A549 (cell line): ENCODE results near the gene UNKL. TPM values are rescaled to one million over a fixed set of nuclear protein-coding genes. Genes with fewer than 3 reads are reported as not detected.

ENCODE experiments used
- ATAC-seq, 2 experiments: fragments of 200-7000 bp in 1 of 2; fragments of >200 bp in 1 of 2; cut with Nextera tagmentation in 1 of 2; cut with Tn5 transposase in 1 of 2; 3 replicates each; pipeline versions ENCODE4 v1.8.0 to v1.9.1; 2018 to 2020; ENCODE audit warnings: mild to moderate bottlenecking in 1 of 2, moderate library complexity in 1 of 2
- CTCF ChIA-PET: fragments of 300-600 bp; sonication (Branson Sonifier 250); formaldehyde crosslinking; extraction: SDS; loops from one replicate; lab custom pipeline; 2021; ENCODE audit warnings: antibody characterized with exemption, inconsistent platforms; lab: Yijun Ruan, JAX
- POLR2A ChIA-PET: fragments of 350-600 bp; formaldehyde crosslinking; extraction: SDS; loops from one replicate; lab custom pipeline; 2021; ENCODE audit warnings: antibody characterized with exemption, inconsistent platforms; lab: Yijun Ruan, JAX
- DNase-seq, 2 experiments: peaks; one replicate each; pipeline versions ENCODE4 v3.0.0 to v3.0.0-alpha.2; 2011 to 2016; ENCODE audit warnings: low read depth in 1 of 2, low spot score in 1 of 2
- FAIRE-seq: peaks from 2 replicates; lab custom pipeline; 2011; peaks lifted over from hg19 to GRCh38; lab: Jason Lieb, UNC
- H3K27ac ChIP-seq, 2 experiments: fragments of >200 bp; sonication (Bioruptor Twin); formaldehyde crosslinking; 3 replicates each; pipeline ENCODE4 v1.5.1; 2016 to 2017
- H3K4me1 ChIP-seq: fragments of >200 bp; sonication (Bioruptor Twin); formaldehyde crosslinking; 3 replicates; pipeline ENCODE4 v1.6.1; 2016
- H3K4me2 ChIP-seq: fragments of >200 bp; sonication (Bioruptor Twin); formaldehyde crosslinking; 3 replicates; pipeline ENCODE4 v1.6.1; 2016
- H3K4me3 ChIP-seq: fragments of >200 bp; sonication (Bioruptor Twin); formaldehyde crosslinking; 3 replicates; pipeline ENCODE4 v1.5.1; 2016
- H3K9me3 ChIP-seq: fragments of >200 bp; sonication (Bioruptor Twin); formaldehyde crosslinking; 3 replicates; pipeline ENCODE4 v1.6.1; 2016
- ATOH8 ChIP-seq: fragments of 250-450 bp; sonication (Bioruptor Pico); IDR thresholded peaks from 2 replicates; pipeline ENCODE4 v1.5.0; 2020; ENCODE audit warnings: low read depth, mild to moderate bottlenecking, moderate library complexity
- BHLHE40 ChIP-seq: IDR thresholded peaks from 2 replicates; pipeline ENCODE4 v1.6.1; 2012; ENCODE audit warnings: low read depth, low read length, inconsistent platforms
- CBX8 ChIP-seq: fragments of 200-600 bp; sonication (generic); IDR thresholded peaks from 2 replicates; pipeline ENCODE4 v1.6.1; 2016
- CEBPB ChIP-seq, 2 experiments: fragments of >200 bp in 1 of 2; sonication (Bioruptor Twin) in 1 of 2; formaldehyde crosslinking in 1 of 2; IDR thresholded peaks; 2 replicates each; pipeline ENCODE4 v1.6.1; 2012 to 2016
- CHD4 ChIP-seq: fragments of 200-600 bp; sonication (generic); IDR thresholded peaks from 2 replicates; pipeline ENCODE4 v1.6.1; 2016; ENCODE audit warnings: antibody characterized with exemption, mild to moderate bottlenecking, borderline replicate concordance
- E2F6 ChIP-seq: IDR thresholded peaks from 2 replicates; pipeline ENCODE4 v1.6.1; 2012; ENCODE audit warnings: low read depth, borderline replicate concordance
- EHMT2 ChIP-seq: fragments of 200-600 bp; sonication (generic); IDR thresholded peaks from 2 replicates; pipeline ENCODE4 v1.6.1; 2016; ENCODE audit warnings: antibody characterized with exemption, low read depth, mild to moderate bottlenecking, moderate library complexity
- EP300 ChIP-seq, 2 experiments: fragments of >200 bp; sonication (Bioruptor Twin); formaldehyde crosslinking; IDR thresholded peaks; 2 replicates in 1 of 2; 3 replicates in 1 of 2; pipeline ENCODE4 v1.6.1; 2016 to 2017
- ESRRA ChIP-seq: fragments of 150-350 bp; IDR thresholded peaks from 2 replicates; pipeline ENCODE4 v1.6.1; 2014; ENCODE audit warnings: mild to moderate bottlenecking, low read length, borderline replicate concordance
- FOSB ChIP-seq: fragments of 250-450 bp; sonication (Bioruptor Pico); IDR thresholded peaks from 2 replicates; pipeline ENCODE4 v1.5.0; 2020; ENCODE audit warnings: mild to moderate bottlenecking, moderate library complexity
- FOSL2 ChIP-seq, 2 experiments: fragments of 450-650 bp in 1 of 2; fragments of >200 bp in 1 of 2; sonication (Bioruptor Twin) in 1 of 2; formaldehyde crosslinking; IDR thresholded peaks; 2 replicates each; pipeline versions ENCODE4 v1.5.0 to v1.6.1; 2016 to 2020; ENCODE audit warnings: mild to moderate bottlenecking in 1 of 2, moderate library complexity in 1 of 2
- GATA3 ChIP-seq: IDR thresholded peaks from 2 replicates; pipeline ENCODE4 v1.6.1; 2012; ENCODE audit warnings: borderline replicate concordance
- HDAC2 ChIP-seq: fragments of 200-600 bp; sonication (generic); IDR thresholded peaks from 2 replicates; pipeline ENCODE4 v1.6.1; 2016
- HES2 ChIP-seq: fragments of >200 bp; sonication (Bioruptor Twin); formaldehyde crosslinking; IDR thresholded peaks from 2 replicates; pipeline ENCODE4 v1.6.1; 2016
- HEYL ChIP-seq: fragments of 250-450 bp; sonication (Bioruptor Pico); IDR thresholded peaks from 2 replicates; pipeline ENCODE4 v1.8.0; 2021; ENCODE audit warnings: mild to moderate bottlenecking, moderate library complexity
- HMGXB4 ChIP-seq: fragments of 250-450 bp; sonication (Bioruptor Pico); IDR thresholded peaks from 2 replicates; pipeline ENCODE4 v1.5.0; 2021; ENCODE audit warnings: mild to moderate bottlenecking, moderate library complexity, borderline replicate concordance
- KDM1A ChIP-seq: fragments of 200-600 bp; sonication (generic); IDR thresholded peaks from 2 replicates; pipeline ENCODE4 v1.6.1; 2016; ENCODE audit warnings: low read depth, mild to moderate bottlenecking
- KDM5A ChIP-seq: fragments of 200-600 bp; sonication (generic); IDR thresholded peaks from 2 replicates; pipeline ENCODE4 v1.6.1; 2016; ENCODE audit warnings: antibody characterized with exemption, mild to moderate bottlenecking
- MAX ChIP-seq: IDR thresholded peaks from 2 replicates; pipeline ENCODE4 v1.6.1; 2012
- POLR2A ChIP-seq: IDR thresholded peaks from 2 replicates; pipeline ENCODE4 v1.6.1; 2012; ENCODE audit warnings: mild to moderate bottlenecking, low read length
- POLR2AphosphoS2 ChIP-seq: conservative IDR thresholded peaks from 2 replicates; pipeline ENCODE4 v1.6.1; 2012; ENCODE audit warnings: low read length, improper control_type of control experiment, inconsistent platforms
- RCOR1 ChIP-seq: fragments of 150-350 bp; IDR thresholded peaks from 2 replicates; pipeline ENCODE4 v1.6.1; 2014; ENCODE audit warnings: antibody characterized with exemption, low read length, low read depth
- REST ChIP-seq: fragments of 200-600 bp; sonication (generic); IDR thresholded peaks from 2 replicates; pipeline ENCODE4 v1.6.1; 2016; ENCODE audit warnings: antibody characterized with exemption, mild to moderate bottlenecking, moderate library complexity
- RFX5 ChIP-seq: fragments of 450-650 bp; IDR thresholded peaks from 2 replicates; pipeline ENCODE4 v1.7.1; 2014; ENCODE audit warnings: antibody characterized with exemption, mild to moderate bottlenecking, moderate library complexity
- RNF2 ChIP-seq: fragments of 200-600 bp; sonication (generic); IDR thresholded peaks from 2 replicates; pipeline ENCODE4 v1.6.1; 2016; ENCODE audit warnings: low read depth, mild to moderate bottlenecking, antibody characterized with exemption, moderate library complexity, borderline replicate concordance
- SREBF2 ChIP-seq: fragments of 450-650 bp; IDR thresholded peaks from 2 replicates; pipeline ENCODE4 v1.6.1; 2014; ENCODE audit warnings: mild to moderate bottlenecking, moderate library complexity
- USF2 ChIP-seq: fragments of 450-650 bp; IDR thresholded peaks from 2 replicates; pipeline ENCODE4 v1.6.1; 2014; ENCODE audit warnings: antibody characterized with exemption
- ZNF302 ChIP-seq: fragments of 250-450 bp; sonication (Bioruptor Pico); IDR thresholded peaks from 2 replicates; pipeline ENCODE4 v1.9.0; 2021; ENCODE audit warnings: inconsistent platforms, mild to moderate bottlenecking, moderate library complexity
- WGBS: methylation state at CpG from one replicate; pipeline ENCODE4 v1.1.6; 2017; ENCODE audit errors: missing lambda C conversion rate; 5-methylcytosine and 5-hydroxymethylcytosine counted together
- polyA plus RNA-seq, 4 experiments: library from polyadenylated mRNA; depleted of rRNA in 3 of 4; stranded (reverse); fragments of >200 nt; fragmentation: RNase III in 1 of 4; extraction: RNeasy Plus Mini Kit Qiagen cat#74134 plus additional on column Dnase treatment in 1 of 4; gene quantifications; 2 replicates in 3 of 4; 3 replicates in 1 of 4; pipeline ENCODE4 v1.2.3, GENCODE V29; 2011 to 2017

UNKL gene
- polyA plus RNA-seq, 2 of the 4 experiments (the other 2 are of a cell fraction) = 20.7 to 37.6 TPM

GRCh38 chr16:1395444-1396031 lies 19.0 kb downstream of the UNKL start:
- no peak for DNase-seq
- Histone ChIP-seq H3K4me2 (no peak overlapping the region), H3K4me3 (no peak overlapping the region), H3K27ac (no peak overlapping the region), H3K9me3 (no peaks in the 10 kb centered on the region), H3K4me1 (no peaks in the 10 kb centered on the region)
- ChIA-PET CTCF (interaction anchor here (0.8 to 1.7 kb wide), 2 partner anchors 10 to 12 kb away, joined by 4 to 6 read pairs; no protein-coding TSS in a partner anchor), POLR2A (no interaction called here)
- TF ChIP-seq CHD4 = no peak
- TF ChIP-seq HMGXB4 (CRISPR knock-in tag) = no peak
- no peak for TF ChIP-seq CBX8
- no peak for TF ChIP-seq POLR2AphosphoS2
- TF ChIP-seq E2F6 = no peak
- no peak for TF ChIP-seq USF2
- TF ChIP-seq SREBF2 = no peak
- TF ChIP-seq RNF2 = no peak
- no peak for TF ChIP-seq ESRRA
- no peak for TF ChIP-seq FOSB
- TF ChIP-seq EP300 (IDR thresholded peaks at IDR 0.05) = no peak
- TF ChIP-seq HDAC2 = no peak
- TF ChIP-seq RCOR1 = no peak
- no peak for TF ChIP-seq RFX5
- no peak for TF ChIP-seq HEYL (CRISPR knock-in tag)
- TF ChIP-seq KDM5A = no peak
- TF ChIP-seq CEBPB (IDR thresholded peaks at IDR 0.05) = no peak
- no peak for TF ChIP-seq KDM1A
- 89% methylated on average over 22 of the region's 22 CpGs for WGBS
- ATAC-seq = no peak
- no peak for FAIRE-seq

GRCh38 chr16:1394367-1394951 lies 20.0 kb downstream of the UNKL start:
- no peaks in the 10 kb centered on the region for H3K4me1 ChIP-seq
- H3K27ac ChIP-seq = no peak overlapping the region
- 85% methylated on average over 16 of the region's 19 CpGs for WGBS
- no peak for ATAC-seq
- TF ChIP-seq ATOH8 (CRISPR knock-in tag) = no peak
- TF ChIP-seq POLR2A = no peak
- no peak for TF ChIP-seq REST
- no peak for TF ChIP-seq KDM1A
- no peak for TF ChIP-seq SREBF2
- TF ChIP-seq RNF2 = no peak
- no peak for TF ChIP-seq BHLHE40
- TF ChIP-seq CHD4 = no peak
- no peak for TF ChIP-seq GATA3
- TF ChIP-seq HEYL (CRISPR knock-in tag) = no peak
- no peak for TF ChIP-seq HES2
- no peak for TF ChIP-seq EHMT2
- TF ChIP-seq ZNF302 (CRISPR knock-in tag) = no peak
- TF ChIP-seq RFX5 = no peak
- no peak for TF ChIP-seq USF2
- TF ChIP-seq MAX = no peak
- TF ChIP-seq FOSL2 (IDR thresholded peaks at IDR 0.05) = no peak
- TF ChIP-seq FOSL2 (CRISPR knock-in tag; IDR thresholded peaks at IDR 0.05) = no peak
- TF ChIP-seq, all 56 proteins: peak for 0
- Histone ChIP-seq H3K9me3 (no peaks in the 10 kb centered on the region), H3K4me3 (no peak overlapping the region), H3K4me2 (no peak overlapping the region)
- ChIA-PET CTCF (no interaction called here), POLR2A (no interaction called here)
- FAIRE-seq (no peak), DNase-seq (no peak)
